GM12891 (cell line): ENCODE data around the gene COL6A3.

ENCODE experiments used
- POLR2A ChIP-seq: IDR thresholded peaks from 2 replicates; pipeline ENCODE4 v1.6.1; 2011; ENCODE audit warnings: low read depth, low read length, control low read depth
- POLR2AphosphoS5 ChIP-seq: IDR thresholded peaks from 2 replicates; pipeline ENCODE4 v1.6.1; 2011; ENCODE audit warnings: low read depth, low read length, control low read depth
- SPI1 ChIP-seq: IDR thresholded peaks from 2 replicates; pipeline ENCODE4 v1.6.1; 2011; ENCODE audit warnings: low read depth, low read length, control low read depth

DNA sequence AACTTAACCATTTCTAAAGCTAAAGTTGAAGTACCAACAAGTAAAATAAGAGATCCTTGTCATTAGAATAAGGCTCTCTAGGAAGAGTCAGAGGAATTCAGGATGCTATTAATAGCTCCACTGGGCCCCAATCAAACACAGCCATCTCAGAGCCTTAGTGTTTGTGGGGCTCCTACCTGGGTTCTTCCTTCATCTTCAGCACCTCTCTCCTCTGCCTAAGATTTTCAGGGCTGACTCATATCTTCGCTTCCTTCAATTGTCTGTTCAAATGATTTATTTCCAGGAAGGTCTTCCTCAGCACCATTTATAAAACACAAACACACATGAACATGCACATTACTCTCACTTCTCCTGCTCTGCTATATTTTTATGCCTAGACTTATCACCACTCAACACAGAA lies 119.5 kb downstream of the COL6A3 start:
- TF ChIP-seq POLR2A (no peak), POLR2AphosphoS5 (no peak), SPI1 (no peak)
